Type B pancreatic cell (in vitro differentiated cells): ENCODE measurements around the gene TLR8. TPM values are rescaled to one million over a fixed set of nuclear protein-coding genes. Genes with fewer than 3 reads are reported as not detected.

ENCODE experiments used
- DNase-seq: peaks from one replicate; pipeline ENCODE4 v3.0.0; 2021; ENCODE audit warnings: mixed read lengths; ENCODE audit not compliant: unreplicated experiment; ENCODE audit errors: extremely low spot score
- H3K27ac Mint-ChIP-seq: 2 replicates; pipeline ENCODE4 v1.8.0; 2021; ENCODE audit warnings: mild to moderate bottlenecking, mixed read lengths
- H3K27me3 Mint-ChIP-seq: 2 replicates; pipeline ENCODE4 v1.8.0; 2021; ENCODE audit warnings: mixed read lengths
- H3K36me3 Mint-ChIP-seq: 2 replicates; pipeline ENCODE4 v1.8.0; 2021; ENCODE audit warnings: mixed read lengths
- H3K4me1 Mint-ChIP-seq: one replicate; pipeline ENCODE4 v1.8.0; 2021; ENCODE audit warnings: mixed read lengths; ENCODE audit not compliant: unreplicated experiment
- H3K4me3 Mint-ChIP-seq: 2 replicates; pipeline ENCODE4 v1.8.0; 2021; ENCODE audit warnings: mild to moderate bottlenecking, mixed read lengths
- H3K9me3 Mint-ChIP-seq: 2 replicates; pipeline ENCODE4 v1.8.0; 2021; ENCODE audit warnings: mixed read lengths
- total RNA-seq: library from RNA; stranded (reverse); gene quantifications from 2 replicates; pipeline ENCODE4 v1.2.1, GENCODE V29; 2021; ENCODE audit warnings: low replicate concordance
- TF ChIP-seq, protein P1 (sequence below): fragments of 200-600 bp; sonication (generic); conservative IDR thresholded peaks from 2 replicates; pipeline ENCODE4 v1.5.0; 2021; ENCODE audit warnings: antibody characterized with exemption, mild to moderate bottlenecking

The TLR8 gene
- total RNA-seq, 1 donor from 2014 or later: not detected

DNA sequence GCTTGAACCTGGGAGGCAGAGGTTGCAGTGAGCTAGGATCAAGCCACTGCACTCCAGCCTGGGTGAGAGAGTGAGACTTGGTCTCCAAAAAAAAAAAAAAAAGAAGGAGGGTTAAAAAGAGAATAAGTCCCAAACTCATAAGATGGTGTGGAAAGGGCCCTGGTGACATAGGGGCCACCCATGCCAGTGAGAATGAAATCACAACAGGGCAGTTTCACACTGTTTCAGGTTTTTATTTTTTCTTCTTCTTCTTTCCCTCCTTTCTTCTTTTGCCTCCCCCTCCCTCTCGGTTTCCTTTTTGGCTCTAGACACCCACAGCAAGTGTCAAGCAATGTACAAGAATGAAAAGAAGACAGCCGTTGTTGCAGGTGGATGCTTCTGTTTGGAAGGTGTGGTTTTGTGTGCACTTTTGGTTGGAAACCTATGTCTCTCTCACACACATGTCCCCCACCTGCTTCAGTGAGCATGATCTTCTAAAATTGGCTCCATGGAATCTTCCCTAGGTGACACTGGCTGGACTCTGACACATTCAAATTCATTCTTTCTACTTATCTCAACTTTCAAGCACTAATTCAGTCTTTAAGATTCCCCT, 14.4 kb upstream of the TLR8 start:
- no peak overlapping the region for H3K27ac Mint-ChIP-seq
- H3K36me3 Mint-ChIP-seq: no peaks in the 10 kb centered on the region
- TF ChIP-seq, protein P1, sequence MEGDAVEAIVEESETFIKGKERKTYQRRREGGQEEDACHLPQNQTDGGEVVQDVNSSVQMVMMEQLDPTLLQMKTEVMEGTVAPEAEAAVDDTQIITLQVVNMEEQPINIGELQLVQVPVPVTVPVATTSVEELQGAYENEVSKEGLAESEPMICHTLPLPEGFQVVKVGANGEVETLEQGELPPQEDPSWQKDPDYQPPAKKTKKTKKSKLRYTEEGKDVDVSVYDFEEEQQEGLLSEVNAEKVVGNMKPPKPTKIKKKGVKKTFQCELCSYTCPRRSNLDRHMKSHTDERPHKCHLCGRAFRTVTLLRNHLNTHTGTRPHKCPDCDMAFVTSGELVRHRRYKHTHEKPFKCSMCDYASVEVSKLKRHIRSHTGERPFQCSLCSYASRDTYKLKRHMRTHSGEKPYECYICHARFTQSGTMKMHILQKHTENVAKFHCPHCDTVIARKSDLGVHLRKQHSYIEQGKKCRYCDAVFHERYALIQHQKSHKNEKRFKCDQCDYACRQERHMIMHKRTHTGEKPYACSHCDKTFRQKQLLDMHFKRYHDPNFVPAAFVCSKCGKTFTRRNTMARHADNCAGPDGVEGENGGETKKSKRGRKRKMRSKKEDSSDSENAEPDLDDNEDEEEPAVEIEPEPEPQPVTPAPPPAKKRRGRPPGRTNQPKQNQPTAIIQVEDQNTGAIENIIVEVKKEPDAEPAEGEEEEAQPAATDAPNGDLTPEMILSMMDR: no peak
- H3K27me3 Mint-ChIP-seq: no peaks in the 10 kb centered on the region
- no peak for DNase-seq
- H3K4me3 Mint-ChIP-seq: no peak overlapping the region
- H3K4me1 Mint-ChIP-seq: no peaks in the 10 kb centered on the region
- peaks cover 3% of the 10 kb centered on the region for H3K9me3 Mint-ChIP-seq

DNA sequence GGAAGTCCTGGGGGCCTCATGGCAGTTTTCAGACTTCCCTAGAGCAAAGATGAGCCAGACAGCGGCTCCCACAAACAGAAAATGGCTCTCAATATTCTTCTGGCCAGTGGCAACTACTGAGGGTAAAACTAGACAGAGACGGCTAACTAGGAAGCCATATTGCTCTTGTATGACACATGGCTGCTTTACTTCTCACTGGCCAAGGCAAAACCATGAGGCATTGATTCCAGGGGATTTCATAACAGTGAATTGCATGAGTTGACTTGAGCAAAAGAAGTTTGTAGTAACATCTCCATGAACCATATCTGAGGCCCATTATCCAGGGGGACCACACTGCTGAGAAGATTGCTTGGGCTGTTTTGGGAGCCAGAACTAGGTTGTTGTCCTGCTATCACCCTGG, 13.7 kb upstream of the TLR8 start:
- no peaks in the 10 kb centered on the region for H3K4me1 Mint-ChIP-seq
- no peaks in the 10 kb centered on the region for H3K27me3 Mint-ChIP-seq
- TF ChIP-seq, protein P1: no peak
- no peaks in the 10 kb centered on the region for H3K36me3 Mint-ChIP-seq
- H3K4me3 Mint-ChIP-seq: no peak overlapping the region
- peaks cover 3% of the 10 kb centered on the region for H3K9me3 Mint-ChIP-seq
- no peak overlapping the region for H3K27ac Mint-ChIP-seq
- DNase-seq: no peak

DNA sequence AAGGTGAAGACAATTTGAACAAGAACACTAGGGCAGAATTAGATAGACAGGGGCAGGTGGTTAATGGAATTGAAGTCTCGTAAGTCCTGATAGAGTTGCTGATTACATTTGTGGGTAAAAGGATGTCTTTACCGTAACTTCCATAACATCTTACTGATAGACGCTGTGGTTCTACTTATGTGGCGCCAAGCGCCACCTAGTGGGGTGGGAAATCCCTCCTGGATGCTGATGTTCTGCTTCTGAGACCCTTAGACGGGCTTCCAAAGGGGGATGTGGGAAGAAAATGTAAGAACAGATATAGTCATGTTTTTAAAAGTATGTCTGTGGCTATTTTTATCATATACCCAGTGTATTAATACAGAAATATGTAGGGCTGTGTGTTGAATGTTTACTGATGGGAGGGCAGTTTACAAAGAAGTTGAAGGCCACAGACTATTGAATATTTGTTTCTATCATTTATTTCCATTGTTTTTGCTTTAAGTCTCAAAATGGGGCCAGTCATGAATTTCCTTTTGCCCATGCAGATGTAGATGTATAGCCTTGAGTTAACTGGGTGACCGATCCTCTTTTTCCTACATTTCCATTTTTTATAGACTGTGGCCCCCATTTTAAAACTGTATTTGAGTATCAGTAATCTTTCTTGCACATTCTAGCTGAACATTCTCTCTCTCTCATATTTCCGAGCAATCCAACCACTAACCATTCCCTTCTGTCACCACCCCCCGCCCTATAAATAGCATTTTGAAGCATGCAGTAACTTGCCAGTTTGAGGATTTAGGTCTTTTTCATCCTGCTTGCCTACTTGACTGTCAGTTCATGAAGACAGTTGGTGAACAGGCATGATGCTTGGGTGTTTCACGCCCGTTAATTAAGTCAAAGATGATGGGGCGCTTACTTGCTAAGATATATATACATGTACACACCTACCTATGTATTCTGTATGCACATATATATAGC, 12.1 kb upstream of the TLR8 start:
- no peaks in the 10 kb centered on the region for H3K4me1 Mint-ChIP-seq

DNA sequence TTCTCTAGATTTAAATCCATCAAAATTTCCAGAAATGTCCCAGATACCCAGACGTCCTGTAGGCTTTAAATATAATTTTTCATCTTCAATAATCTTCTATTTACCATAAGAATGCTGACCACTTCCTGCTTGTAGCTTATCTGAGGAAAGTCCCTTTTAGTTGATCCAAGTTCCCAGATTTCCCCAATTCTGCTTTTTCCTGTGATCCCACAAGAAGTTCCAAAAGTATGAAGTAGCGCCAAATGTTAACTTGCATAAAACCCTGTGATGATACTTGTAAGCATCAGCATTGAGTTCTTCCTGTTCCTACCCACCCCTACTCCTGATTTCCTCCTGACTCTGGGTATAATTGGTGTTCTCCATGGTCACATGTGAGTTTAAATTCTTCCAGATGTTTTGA, 10.6 kb upstream of the TLR8 start:
- Mint-ChIP-seq H3K36me3 (no peaks in the 10 kb centered on the region), H3K27me3 (no peaks in the 10 kb centered on the region), H3K27ac (no peak overlapping the region), H3K4me1 (no peaks in the 10 kb centered on the region), H3K9me3 (peaks cover 3% of the 10 kb centered on the region), H3K4me3 (no peak overlapping the region)
- DNase-seq: no peak
- TF ChIP-seq, protein P1: no peak

More for the DNA sequence above, 12.1 kb upstream of the TLR8 start:
- DNase-seq: no peak
- Mint-ChIP-seq H3K4me3 (no peak overlapping the region), H3K27ac (no peak overlapping the region), H3K36me3 (no peaks in the 10 kb centered on the region), H3K9me3 (peaks cover 3% of the 10 kb centered on the region), H3K27me3 (no peaks in the 10 kb centered on the region)
- TF ChIP-seq, protein P1: peak; percentile 73

DNA sequence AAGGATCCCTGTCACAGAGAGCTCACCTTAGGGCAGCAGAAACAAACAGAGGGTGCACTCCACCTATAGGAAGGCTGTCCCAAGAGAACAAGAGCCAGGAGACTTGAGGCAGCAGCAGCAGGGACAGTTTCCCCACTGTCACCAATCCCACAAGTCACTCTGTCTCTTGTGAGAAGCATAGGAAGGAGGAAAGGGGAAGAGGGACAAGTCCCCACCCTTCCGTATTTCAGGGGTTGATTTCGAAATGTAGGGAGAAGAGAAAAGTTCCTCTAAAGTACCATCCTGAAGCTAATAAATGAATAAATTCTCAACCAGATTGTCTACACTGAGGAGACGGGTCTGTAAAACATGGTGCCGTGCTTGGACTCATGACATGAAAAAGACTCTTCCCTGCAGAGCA, 9.5 kb upstream of the TLR8 start:
- Mint-ChIP-seq H3K36me3 (no peaks in the 10 kb centered on the region), H3K4me3 (no peak overlapping the region), H3K9me3 (peaks cover 3% of the 10 kb centered on the region), H3K4me1 (no peaks in the 10 kb centered on the region), H3K27me3 (no peaks in the 10 kb centered on the region), H3K27ac (no peak overlapping the region)
- no peak for DNase-seq
- TF ChIP-seq, protein P1: no peak
